GM13977 (cell line): ENCODE results near the gene UNC50.

Experiments
- DNase-seq: peaks from one replicate; pipeline ENCODE4 v3.0.0; 2012; ENCODE audit warnings: low spot score
- CTCF ChIP-seq: IDR thresholded peaks from 2 replicates; pipeline ENCODE4 v1.5.1; 2012; ENCODE audit warnings: mild to moderate bottlenecking, control low read depth; ENCODE audit not compliant: insufficient read depth; ENCODE audit errors: extremely low read depth, missing control alignments
- in situ Hi-C: fragments of 300-500 bp; cut with MboI; formaldehyde crosslinking; loops from one replicate; pipeline ENCODE4 v1.12.0; 2022; ENCODE audit warnings: low sequenced_read_pairs, low pct_unique_long_range_greater_than_20kb, mixed read lengths, inconsistent platforms; ENCODE audit not compliant: unreplicated experiment

The UNC50 gene

DNA sequence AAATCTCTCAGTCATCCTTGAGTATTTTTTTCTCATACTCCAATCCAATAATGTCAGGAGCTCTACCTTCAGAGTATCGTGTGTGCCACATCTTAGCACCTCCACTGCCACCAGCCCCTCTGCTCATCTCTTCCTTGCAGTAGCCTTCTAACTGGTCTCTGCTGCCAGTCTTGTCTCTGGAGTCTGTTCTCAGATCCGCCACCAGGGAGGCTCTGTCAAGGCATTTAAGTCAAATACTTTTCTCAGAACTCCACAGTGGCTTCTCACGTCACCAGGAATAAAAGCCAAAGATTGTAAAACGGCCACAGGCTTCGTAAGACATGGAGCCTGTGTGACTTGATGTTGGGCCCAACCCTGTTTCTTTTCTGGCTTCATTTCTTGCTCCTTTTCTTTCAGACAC lies 7.1 kb downstream of the UNC50 start:
- in situ Hi-C loops = no loop called here
- TF ChIP-seq CTCF = no peak
- no peak for DNase-seq

GRCh38 chr2:98617149-98617548 lies 8.8 kb downstream of the UNC50 start:
- DNase-seq = no peak
- in situ Hi-C loops = no loop called here
- no peak for TF ChIP-seq CTCF

DNA sequence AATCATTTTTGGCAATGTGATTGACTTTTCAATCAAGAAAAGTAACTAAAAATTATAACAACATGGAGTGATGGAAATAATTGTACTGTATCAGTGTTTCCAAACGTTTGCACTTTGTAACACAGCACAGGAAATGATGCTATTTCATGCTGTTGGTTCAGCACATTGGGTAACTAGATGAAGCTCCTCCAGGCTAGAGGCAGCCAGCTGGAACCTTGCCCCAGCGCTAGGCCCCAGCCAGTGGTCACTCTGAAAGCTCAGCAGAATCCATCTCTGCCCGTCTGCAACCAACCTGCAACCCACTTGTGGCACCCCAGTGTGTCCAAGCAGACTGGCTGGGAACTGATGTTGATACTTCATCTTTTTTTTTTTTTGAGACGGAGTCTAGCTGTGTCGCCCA lies 15.3 kb downstream of the UNC50 start:
- in situ Hi-C loops = no loop called here
- DNase-seq = no peak
- TF ChIP-seq CTCF = no peak

DNA sequence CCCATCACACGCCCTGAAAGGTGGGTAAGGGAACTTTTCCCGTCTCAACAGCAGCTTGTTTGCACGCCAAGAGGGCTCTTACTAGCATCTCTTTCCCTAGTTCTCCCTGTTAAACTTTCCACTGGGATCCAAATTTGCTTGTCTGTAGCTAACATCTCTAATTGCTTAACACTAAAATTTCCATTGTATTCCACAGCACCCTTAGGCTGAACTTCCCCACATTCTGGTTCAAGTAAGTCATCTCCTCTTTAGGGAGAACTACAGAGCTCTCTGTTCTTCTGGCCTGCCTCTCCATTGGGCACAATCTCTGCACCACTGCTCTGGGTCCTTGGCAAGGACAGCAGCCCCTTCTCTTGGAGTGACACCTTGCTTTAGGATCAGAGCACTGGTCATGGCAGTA lies 24.0 kb downstream of the UNC50 start:
- in situ Hi-C loops = loop anchor here (25.0 kb wide), 1 partner anchor 430 kb away; no protein-coding TSS in a partner anchor
- DNase-seq = no peak

DNA sequence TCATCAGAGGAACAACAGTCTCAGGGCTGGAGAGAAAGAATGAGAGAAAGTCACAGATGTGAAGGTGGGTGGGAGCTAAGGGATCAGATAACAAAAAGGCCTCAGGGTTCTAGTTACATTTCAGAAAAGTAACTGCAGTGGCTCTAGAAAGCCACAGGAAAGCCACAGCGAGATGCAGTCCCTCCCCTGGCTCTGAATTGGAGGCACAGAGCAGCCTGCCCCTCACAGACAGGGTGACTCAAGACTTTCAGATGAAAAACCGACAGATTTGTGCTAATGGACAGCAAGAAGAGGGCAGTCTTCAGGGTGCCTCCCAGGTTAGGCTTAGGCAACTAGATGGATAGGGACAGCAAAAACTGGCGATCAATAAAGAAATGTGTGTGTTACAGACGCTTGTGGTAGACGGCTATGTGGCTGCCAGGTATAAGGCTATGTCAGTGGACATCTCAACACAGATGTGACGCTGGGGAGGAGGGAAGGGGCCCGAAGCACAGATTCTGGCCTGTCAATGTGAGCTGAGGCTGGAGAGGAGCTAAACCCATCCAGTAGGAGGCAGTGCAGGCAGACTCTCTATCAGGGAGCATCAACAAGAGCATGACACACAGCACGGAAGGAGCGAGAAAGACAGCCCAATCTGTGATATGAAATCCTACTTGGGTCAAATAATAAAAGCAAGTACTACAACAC lies 26.2 kb downstream of the UNC50 start:
- in situ Hi-C loops = loop anchor here (25.0 kb wide), 1 partner anchor 428 kb away; no protein-coding TSS in a partner anchor
- DNase-seq = no peak
- TF ChIP-seq CTCF = peak; percentile 49

More for the DNA sequence above, 24.0 kb downstream of the UNC50 start:
- TF ChIP-seq CTCF = no peak

DNA sequence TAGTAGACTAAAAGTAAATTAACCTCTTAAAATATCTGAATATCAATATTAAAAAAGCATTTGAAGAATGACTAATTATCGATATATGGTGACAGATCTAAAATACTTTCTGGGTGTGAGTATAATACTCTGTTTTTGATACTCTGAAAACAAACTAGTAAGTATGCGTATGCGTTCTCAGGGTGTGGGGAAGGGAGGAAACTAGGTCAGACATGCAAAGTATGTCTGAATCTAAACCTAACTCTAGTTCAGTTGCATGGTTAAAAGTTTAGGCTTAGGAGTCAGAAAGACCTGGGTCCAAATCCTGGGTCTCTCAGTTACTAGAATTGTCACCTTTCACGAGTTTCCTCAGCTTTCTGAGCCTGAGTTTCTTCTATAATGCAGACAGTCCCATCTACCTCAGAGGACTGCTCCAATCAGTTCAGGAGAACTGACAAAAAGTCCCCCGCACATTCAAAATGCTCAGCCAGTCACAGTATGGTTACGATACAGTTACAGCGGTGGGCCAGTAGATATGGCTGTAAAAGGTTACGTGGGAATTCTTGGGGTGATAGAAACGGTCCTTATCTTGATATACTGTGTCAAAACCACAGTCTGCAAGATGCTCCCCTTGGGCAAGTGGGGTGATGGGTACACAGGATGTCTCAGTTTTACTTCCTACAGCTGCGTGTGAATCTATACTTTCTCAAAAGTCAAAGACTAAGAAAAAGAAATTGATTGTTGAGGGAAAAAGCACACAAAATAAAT lies 29.2 kb downstream of the UNC50 start:
- TF ChIP-seq CTCF = no peak
- DNase-seq = peak; percentile 40
- in situ Hi-C loops = loop anchor here (25.0 kb wide), 1 partner anchor 425 kb away; no protein-coding TSS in a partner anchor
